ENCODE data around the gene EPN1. TPM values are rescaled to one million over a fixed set of nuclear protein-coding genes. Genes with fewer than 3 reads are reported as not detected.
A peak's percentile ranks its signal among the peaks of the same experiment; 100 is the strongest.

EPN1 gene
- total RNA-seq, 2 donors from 2014 or later, result 148 to 149 TPM

GRCh38 chr19:55688422-55689218, 13.6 kb downstream of the EPN1 start:
- H3K9me3 ChIP-seq (ENCODE audit: control insufficient read depth, low read length), result no peaks in the 10 kb centered on the region
- H3K27me3 Mint-ChIP-seq (ENCODE audit: insufficient read depth), result no peaks in the 10 kb centered on the region
- H3K4me3 ChIP-seq (ENCODE audit: low read length), result no peak overlapping the region
- H3K27ac Mint-ChIP-seq, result no peak overlapping the region
- H3K36me3 Mint-ChIP-seq (ENCODE audit: low read depth), result peaks cover 39% of the 10 kb centered on the region
- WGBS, 2 experiments (ENCODE audit: insufficient coverage in 1 of 2, insufficient read length in 1 of 2), result 92 to 94% methylated on average over 14 to 27 of the region's 27 CpGs
- no peak for TF ChIP-seq CTCF (conservative IDR thresholded peaks at IDR 0.05)
- peaks cover 9% of the 10 kb centered on the region for H3K4me1 ChIP-seq (ENCODE audit: control insufficient read depth, insufficient read depth, low read length)
- no peak overlapping the region for H3K9ac ChIP-seq (ENCODE audit: extremely low read depth, low read length, poor library complexity, severe bottlenecking)
- no peak for DNase-seq
- H3K27me3 ChIP-seq (ENCODE audit: control insufficient read depth, insufficient read depth, low read length, poor library complexity, severe bottlenecking), result no peaks in the 10 kb centered on the region
- H3K4me1 Mint-ChIP-seq, result peaks cover 12% of the 10 kb centered on the region
- peak overlapping the region; percentile 44 for H3K27ac ChIP-seq (ENCODE audit: low read depth, low read length)
- H3K36me3 ChIP-seq (ENCODE audit: control insufficient read depth, insufficient read depth, low read length), result peaks cover 34% of the 10 kb centered on the region
- no peaks in the 10 kb centered on the region for H3K9me3 Mint-ChIP-seq
- H3K4me3 Mint-ChIP-seq, result no peak overlapping the region

- Histone ChIP-seq H3K27me3 (ENCODE audit: control insufficient read depth, insufficient read depth, low read length, poor library complexity, severe bottlenecking) (no peaks in the 10 kb centered on the region), H3K4me1 (ENCODE audit: control insufficient read depth, insufficient read depth, low read length) (no peaks in the 10 kb centered on the region), H3K4me3 (ENCODE audit: low read length) (no peak overlapping the region), H3K9me3 (ENCODE audit: control insufficient read depth, low read length) (no peaks in the 10 kb centered on the region), H3K27ac (ENCODE audit: low read depth, low read length) (no peak overlapping the region), H3K36me3 (ENCODE audit: control insufficient read depth, insufficient read depth, low read length) (peaks cover 43% of the 10 kb centered on the region), H3K9ac (ENCODE audit: extremely low read depth, low read length, poor library complexity, severe bottlenecking) (no peak overlapping the region)
- Mint-ChIP-seq H3K27me3 (ENCODE audit: insufficient read depth) (no peaks in the 10 kb centered on the region), H3K9me3 (no peaks in the 10 kb centered on the region), H3K4me1 (peaks cover 2% of the 10 kb centered on the region), H3K36me3 (ENCODE audit: low read depth) (peaks cover 42% of the 10 kb centered on the region), H3K4me3 (no peak overlapping the region), H3K27ac (no peak overlapping the region)
- WGBS, 2 experiments (ENCODE audit: insufficient coverage in 1 of 2, insufficient read length in 1 of 2), result 97 to 100% methylated on average over 8 to 35 of the region's 35 CpGs
- no peak for TF ChIP-seq CTCF (conservative IDR thresholded peaks at IDR 0.05)
- no peak for DNase-seq
Observed at GRCh38 chr19:55689411-55690108, 14.5 kb downstream of the EPN1 start.

- Histone ChIP-seq H3K27me3 (ENCODE audit: control insufficient read depth, insufficient read depth, low read length, poor library complexity, severe bottlenecking) (no peaks in the 10 kb centered on the region), H3K4me3 (ENCODE audit: low read length) (no peak overlapping the region), H3K9me3 (ENCODE audit: control insufficient read depth, low read length) (no peaks in the 10 kb centered on the region), H3K9ac (ENCODE audit: extremely low read depth, low read length, poor library complexity, severe bottlenecking) (no peak overlapping the region), H3K36me3 (ENCODE audit: control insufficient read depth, insufficient read depth, low read length) (peaks cover 46% of the 10 kb centered on the region), H3K4me1 (ENCODE audit: control insufficient read depth, insufficient read depth, low read length) (no peaks in the 10 kb centered on the region), H3K27ac (ENCODE audit: low read depth, low read length) (no peak overlapping the region)
- no peak overlapping the region for H3K27ac Mint-ChIP-seq
- no peaks in the 10 kb centered on the region for H3K9me3 Mint-ChIP-seq
- DNase-seq, result no peak
- no peak overlapping the region for H3K4me3 Mint-ChIP-seq
- H3K36me3 Mint-ChIP-seq (ENCODE audit: low read depth), result peaks cover 35% of the 10 kb centered on the region
- 94 to 96% methylated on average over 19 to 25 of the region's 25 CpGs for WGBS, 2 experiments (ENCODE audit: insufficient coverage in 1 of 2, insufficient read length in 1 of 2)
- no peak for TF ChIP-seq CTCF (conservative IDR thresholded peaks at IDR 0.05)
- no peaks in the 10 kb centered on the region for H3K4me1 Mint-ChIP-seq
- no peaks in the 10 kb centered on the region for H3K27me3 Mint-ChIP-seq (ENCODE audit: insufficient read depth)
Observed at GRCh38 chr19:55690109-55690768, 15.2 kb downstream of the EPN1 start.
